Measurements from ENCODE around the gene CYSLTR1. TPM values are rescaled to one million over a fixed set of nuclear protein-coding genes. Genes with fewer than 3 reads are reported as not detected.

Gene CYSLTR1
- total and polyA plus RNA-seq, 7 donors, result 0.13 to 0.86 (median 0.48) TPM

- intact Hi-C loops (cut with DNase I), result no loop called here
- WGBS, 3 donors, result 82 to 94% (median 94%) methylated on average over 4 of the region's 4 CpGs
- Histone ChIP-seq H3K27ac (no peak overlapping the region), H3K4me1 (no peaks in the 10 kb centered on the region), H3K36me3 (ENCODE audit: insufficient read depth in 1 of 2, low read depth in 1 of 2) (no peaks in the 10 kb centered on the region), H3K9me3 (no peaks in the 10 kb centered on the region), H3K27me3 (ENCODE audit: insufficient read depth in 3 of 3, low read length in 2 of 3) (no peaks in the 10 kb centered on the region), H3K4me3 (no peak overlapping the region)
- no peak for TF ChIP-seq CTCF (IDR thresholded peaks at IDR 0.05)
- no peak for DNase-seq
- no peak for ATAC-seq
Measured at GRCh38 chrX:78357342-78358055, 30.1 kb upstream of the CYSLTR1 start.

- H3K27ac ChIP-seq, result no peak overlapping the region
- H3K4me3 ChIP-seq, result no peak overlapping the region
- no peaks in the 10 kb centered on the region for H3K9me3 ChIP-seq
- peaks cover 0 to 4% (median 0%) of the 10 kb centered on the region in 3 donors for H3K27me3 ChIP-seq (ENCODE audit: insufficient read depth in 3 of 3, low read length in 2 of 3)
- no peaks in the 10 kb centered on the region for H3K4me1 ChIP-seq
- no peak for ATAC-seq
- no peaks in the 10 kb centered on the region for H3K36me3 ChIP-seq (ENCODE audit: insufficient read depth in 1 of 2, low read depth in 1 of 2)
- no peak for DNase-seq
- intact Hi-C loops (cut with DNase I), result no loop called here
- TF ChIP-seq CTCF (IDR thresholded peaks at IDR 0.05), result no peak
Measured at GRCh38 chrX:78333521-78333920, 6.1 kb upstream of the CYSLTR1 start.

- H3K4me1 ChIP-seq, result no peaks in the 10 kb centered on the region
- TF ChIP-seq CTCF (IDR thresholded peaks at IDR 0.05), result no peak
- ATAC-seq, result no peak
- H3K36me3 ChIP-seq (ENCODE audit: insufficient read depth in 1 of 2, low read depth in 1 of 2), result no peaks in the 10 kb centered on the region
- no peak overlapping the region for H3K27ac ChIP-seq
- WGBS, 3 donors, result 60 to 73% (median 60%) methylated on average over 1 of the region's 1 CpG
- peaks cover 0 to 4% (median 0%) of the 10 kb centered on the region in 3 donors for H3K27me3 ChIP-seq (ENCODE audit: insufficient read depth in 3 of 3, low read length in 2 of 3)
- DNase-seq, result no peak
- H3K4me3 ChIP-seq, result no peak overlapping the region
- intact Hi-C loops (cut with DNase I), result no loop called here
- no peaks in the 10 kb centered on the region for H3K9me3 ChIP-seq
Measured at GRCh38 chrX:78331708-78332107, 4.3 kb upstream of the CYSLTR1 start.

- Histone ChIP-seq H3K4me3 (no peak overlapping the region), H3K27me3 (ENCODE audit: insufficient read depth in 3 of 3, low read length in 2 of 3) (peaks cover 0 to 4% (median 0%) of the 10 kb centered on the region in 3 donors), H3K27ac (no peak overlapping the region), H3K4me1 (no peaks in the 10 kb centered on the region), H3K9me3 (no peaks in the 10 kb centered on the region), H3K36me3 (ENCODE audit: insufficient read depth in 1 of 2, low read depth in 1 of 2) (no peaks in the 10 kb centered on the region)
- WGBS, 3 donors, result 30 to 64% (median 32%) methylated on average over 1 of the region's 1 CpG
- no peak for DNase-seq
- TF ChIP-seq CTCF (IDR thresholded peaks at IDR 0.05), result no peak
- ATAC-seq, result no peak
- intact Hi-C loops (cut with DNase I), result no loop called here
Measured at GRCh38 chrX:78330540-78330939, 3.1 kb upstream of the CYSLTR1 start.

DNA sequence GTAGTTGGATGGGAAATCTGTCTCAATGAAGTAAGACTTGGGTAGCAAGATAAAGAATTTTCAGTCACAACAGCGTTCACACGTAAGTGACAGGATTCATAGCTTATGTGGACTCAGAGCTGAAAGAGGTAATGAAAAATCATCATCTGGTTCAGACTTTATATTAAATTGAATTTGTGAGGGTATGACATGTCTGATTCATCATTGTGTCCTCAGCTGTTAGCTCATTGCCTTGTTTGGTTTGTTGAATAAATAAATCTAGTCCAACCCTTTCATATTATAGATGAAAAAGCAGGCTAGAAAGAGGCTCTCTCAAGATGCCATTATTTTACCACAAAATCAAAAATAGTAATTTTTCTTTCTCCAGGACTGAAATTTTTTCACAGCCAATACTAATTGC lies 2.7 kb upstream of the CYSLTR1 start:
- H3K4me1 ChIP-seq, result no peaks in the 10 kb centered on the region
- no peak for ATAC-seq
- TF ChIP-seq CTCF (IDR thresholded peaks at IDR 0.05), result no peak
- no peaks in the 10 kb centered on the region for H3K9me3 ChIP-seq
- H3K27ac ChIP-seq, result no peak overlapping the region
- H3K4me3 ChIP-seq, result no peak overlapping the region
- peaks cover 0 to 4% (median 0%) of the 10 kb centered on the region in 3 donors for H3K27me3 ChIP-seq (ENCODE audit: insufficient read depth in 3 of 3, low read length in 2 of 3)
- no peak for DNase-seq
- no peaks in the 10 kb centered on the region for H3K36me3 ChIP-seq (ENCODE audit: insufficient read depth in 1 of 2, low read depth in 1 of 2)
- intact Hi-C loops (cut with DNase I), result no loop called here
- 79 to 96% (median 94%) methylated on average over 2 of the region's 2 CpGs for WGBS, 3 donors

All from psoas muscle (tissue), 8 donors.